ENCODE measurements around the gene ACR.

GRCh38 chr22:50691521-50691920 lies 46.5 kb upstream of the ACR start:
- TF ChIP-seq CTCF (IDR thresholded peaks at IDR 0.05): peak; percentile 69; the same call in 1 of the 2 replicates
- TF ChIP-seq POLR2AphosphoS5 (IDR thresholded peaks at IDR 0.05; ENCODE audit: low read depth, low read length): no peak
- no peak for TF ChIP-seq REST (IDR thresholded peaks at IDR 0.05; ENCODE audit: insufficient read depth in 1 of 2, low read depth in 2 of 2, low read length in 1 of 2)
- TF ChIP-seq TCF7L2 (IDR thresholded peaks at IDR 0.05; ENCODE audit: low read depth, low read length): no peak

Data from Panc1 (cell line).